GM23338 (cell line): ENCODE data around the gene PML. TPM values are rescaled to one million over a fixed set of nuclear protein-coding genes. Genes with fewer than 3 reads are reported as not detected.

Experiments
- ATAC-seq: fragments of 200-7000 bp; cut with Tn5 transposase; 3 replicates; pipeline ENCODE4 v1.9.1; 2020
- DNase-seq: peaks from one replicate; pipeline ENCODE4 v3.0.0-alpha.2; 2015; ENCODE audit warnings: low spot score
- H2AFZ ChIP-seq: fragments of 200-600 bp; sonication (generic); 2 replicates; pipeline ENCODE4 v1.8.0; 2016; ENCODE audit warnings: antibody characterized with exemption, mild to moderate bottlenecking, moderate library complexity
- H3F3A ChIP-seq: fragments of 200-600 bp; sonication (generic); replicated peaks from 2 replicates; pipeline ENCODE4 v1.8.0; 2017; ENCODE audit warnings: antibody characterized with exemption, mixed run types, low read depth
- H3K27ac ChIP-seq: fragments of 200-600 bp; sonication (generic); 2 replicates; pipeline ENCODE4 v1.6.1; 2016; ENCODE audit warnings: low read depth
- H3K27me3 ChIP-seq: fragments of 200-600 bp; sonication (generic); 2 replicates; pipeline ENCODE4 v1.8.0; 2016; ENCODE audit warnings: mild to moderate bottlenecking, mixed run types, moderate library complexity; ENCODE audit not compliant: insufficient read depth
- H3K36me3 ChIP-seq: fragments of 200-600 bp; sonication (generic); 2 replicates; pipeline ENCODE4 v1.8.0; 2016; ENCODE audit warnings: mild to moderate bottlenecking; ENCODE audit not compliant: insufficient read depth
- H3K4me1 ChIP-seq: fragments of 200-600 bp; sonication (generic); 2 replicates; pipeline ENCODE4 v1.8.0; 2016; ENCODE audit warnings: mild to moderate bottlenecking, moderate library complexity; ENCODE audit not compliant: insufficient read depth
- H3K4me2 ChIP-seq: fragments of 200-600 bp; sonication (generic); 2 replicates; pipeline ENCODE4 v1.7.1; 2017; ENCODE audit warnings: mixed run types
- H3K4me3 ChIP-seq: fragments of 200-600 bp; sonication (generic); 2 replicates; pipeline ENCODE4 v1.6.1; 2016; ENCODE audit warnings: mixed run types
- H3K79me2 ChIP-seq: fragments of 200-600 bp; sonication (generic); replicated peaks from 2 replicates; pipeline ENCODE4 v1.8.0; 2017; ENCODE audit warnings: mild to moderate bottlenecking; ENCODE audit not compliant: insufficient read depth
- H3K9me2 ChIP-seq: fragments of 200-600 bp; sonication (generic); 2 replicates; pipeline ENCODE4 v1.8.0; 2017; ENCODE audit not compliant: insufficient read depth
- H4K20me1 ChIP-seq: fragments of 200-600 bp; sonication (generic); replicated peaks from 2 replicates; pipeline ENCODE4 v1.8.0; 2017; ENCODE audit warnings: mild to moderate bottlenecking; ENCODE audit not compliant: insufficient read depth
- H3K27ac Mint-ChIP-seq: 2 replicates; pipeline ENCODE4 v1.8.0; 2020; ENCODE audit warnings: inconsistent platforms, mild to moderate bottlenecking, moderate library complexity, mixed read lengths
- H3K27me3 Mint-ChIP-seq: 3 replicates; pipeline ENCODE4 v1.8.0; 2022; ENCODE audit warnings: low read depth, mild to moderate bottlenecking, moderate library complexity, mixed read lengths, inconsistent platforms; ENCODE audit not compliant: insufficient read depth, poor library complexity
- H3K36me3 Mint-ChIP-seq: 3 replicates; pipeline ENCODE4 v1.8.0; 2021; ENCODE audit warnings: low read depth, mild to moderate bottlenecking, inconsistent platforms, moderate library complexity, mixed read lengths
- H3K4me1 Mint-ChIP-seq: 3 replicates; pipeline ENCODE4 v1.8.0; 2020; ENCODE audit warnings: mild to moderate bottlenecking, inconsistent platforms, mixed read lengths
- H3K4me3 Mint-ChIP-seq: 3 replicates; pipeline ENCODE4 v1.8.0; 2021; ENCODE audit warnings: moderate library complexity, mild to moderate bottlenecking, inconsistent platforms, mixed read lengths
- H3K9me3 Mint-ChIP-seq: 3 replicates; pipeline ENCODE4 v1.8.0; 2020; ENCODE audit warnings: moderate library complexity, mild to moderate bottlenecking, inconsistent platforms, mixed read lengths
- CTCF ChIP-seq, 2 experiments: fragments of 200-600 bp in 1 of 2; sonication (generic) in 1 of 2; conservative IDR thresholded peaks; 2 replicates each; pipeline versions ENCODE4 v1.5.1 to v1.6.1; 2016 to 2017; ENCODE audit warnings: antibody characterized with exemption in 2 of 2, low read depth in 2 of 2, mild to moderate bottlenecking in 2 of 2, moderate library complexity in 1 of 2
- EZH2phosphoT487 ChIP-seq: fragments of 200-600 bp; sonication (generic); IDR thresholded peaks from one replicate; pipeline ENCODE4 v1.8.1; 2018; ENCODE audit warnings: antibody characterized with exemption; ENCODE audit not compliant: unreplicated experiment
- NANOG ChIP-seq: IDR thresholded peaks from 2 replicates; pipeline ENCODE4 v1.6.1; 2016; ENCODE audit warnings: antibody characterized with exemption, borderline replicate concordance
- POLR2AphosphoS5 ChIP-seq: IDR thresholded peaks from 2 replicates; pipeline ENCODE4 v1.6.1; 2016; ENCODE audit warnings: antibody characterized with exemption, low read depth
- STAT1 ChIP-seq: IDR thresholded peaks from one replicate; pipeline ENCODE4 v1.6.1; 2016; ENCODE audit warnings: antibody characterized with exemption; ENCODE audit not compliant: unreplicated experiment
- ZNF114 ChIP-seq: fragments of 250-450 bp; sonication (Bioruptor Pico); IDR thresholded peaks from 2 replicates; pipeline ENCODE4 v1.5.0; 2020; ENCODE audit warnings: mild to moderate bottlenecking, moderate library complexity
- ZNF331 ChIP-seq: fragments of 250-450 bp; sonication (Bioruptor Pico); IDR thresholded peaks from 2 replicates; pipeline ENCODE4 v1.5.0; 2020; ENCODE audit warnings: low read depth, mild to moderate bottlenecking, moderate library complexity
- ZNF462 ChIP-seq: fragments of 250-450 bp; sonication (Bioruptor Pico); IDR thresholded peaks from 2 replicates; pipeline ENCODE4 v1.5.0; 2020; ENCODE audit warnings: mild to moderate bottlenecking, moderate library complexity
- polyA plus RNA-seq: library from polyadenylated mRNA; unstranded; fragments of >200 nt; fragmentation: Nextera tagmentation; extraction: Ambion mirVana; gene quantifications from 2 replicates; pipeline ENCODE4 v1.2.1, GENCODE V29; 2016
- total RNA-seq: library from RNA; depleted of rRNA; stranded (reverse); fragments of >200 nt; shearing (Covaris generic); gene quantifications from 2 replicates; pipeline ENCODE4 v1.2.3, GENCODE V29; 2014
- TF ChIP-seq, protein P1 (sequence below): IDR thresholded peaks from 2 replicates; pipeline ENCODE4 v1.6.1; 2016; ENCODE audit warnings: antibody characterized with exemption
- TF ChIP-seq, protein P2 (sequence below): IDR thresholded peaks from one replicate; pipeline ENCODE4 v1.6.1; 2018; ENCODE audit warnings: antibody characterized with exemption; ENCODE audit not compliant: unreplicated experiment

The PML gene
- total and polyA plus RNA-seq, 2 experiments from 2014 or later: 19.0 to 73.1 TPM

DNA sequence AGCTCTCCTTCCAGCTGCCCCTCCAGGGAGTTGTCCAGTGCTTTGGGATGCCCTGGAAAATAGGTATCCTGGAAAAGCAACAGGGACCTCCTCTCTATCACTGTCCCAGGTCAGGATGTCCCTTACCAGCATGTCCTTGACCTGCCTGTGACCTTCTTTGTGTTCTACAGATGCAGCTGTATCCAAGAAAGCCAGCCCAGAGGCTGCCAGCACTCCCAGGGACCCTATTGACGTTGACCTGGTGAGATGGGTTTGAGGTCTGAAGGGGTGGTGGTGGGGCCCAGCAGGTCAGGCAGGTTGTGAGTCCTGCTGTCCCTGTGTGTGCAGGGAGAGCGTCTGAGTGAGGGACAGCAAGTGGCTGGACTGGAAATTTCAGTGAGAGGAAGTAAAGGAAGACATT, 30.2 kb downstream of the PML start (continued):
- no peak for TF ChIP-seq ZNF114 (CRISPR knock-in tag)

GRCh38 chr15:74025436-74025835, 30.9 kb downstream of the PML start:
- no peak overlapping the region for H3K4me3 Mint-ChIP-seq
- no peaks in the 10 kb centered on the region for H3K9me3 Mint-ChIP-seq

More at GRCh38 chr15:74025436-74025835, 30.9 kb downstream of the PML start:
- H3K79me2 ChIP-seq: no peaks in the 10 kb centered on the region
- H3K36me3 ChIP-seq: no peaks in the 10 kb centered on the region; the same call in 1 of the 2 replicates
- peaks cover 5% of the 10 kb centered on the region; the same call in 1 of the 2 replicates for H4K20me1 ChIP-seq
- TF ChIP-seq, protein P1, sequence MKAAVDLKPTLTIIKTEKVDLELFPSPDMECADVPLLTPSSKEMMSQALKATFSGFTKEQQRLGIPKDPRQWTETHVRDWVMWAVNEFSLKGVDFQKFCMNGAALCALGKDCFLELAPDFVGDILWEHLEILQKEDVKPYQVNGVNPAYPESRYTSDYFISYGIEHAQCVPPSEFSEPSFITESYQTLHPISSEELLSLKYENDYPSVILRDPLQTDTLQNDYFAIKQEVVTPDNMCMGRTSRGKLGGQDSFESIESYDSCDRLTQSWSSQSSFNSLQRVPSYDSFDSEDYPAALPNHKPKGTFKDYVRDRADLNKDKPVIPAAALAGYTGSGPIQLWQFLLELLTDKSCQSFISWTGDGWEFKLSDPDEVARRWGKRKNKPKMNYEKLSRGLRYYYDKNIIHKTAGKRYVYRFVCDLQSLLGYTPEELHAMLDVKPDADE: no peak
- TF ChIP-seq NANOG (no peak), ZNF462 (CRISPR knock-in tag) (no peak), CTCF (conservative IDR thresholded peaks at IDR 0.05; ENCODE audit: low read depth in 2 of 2) (no peak), ZNF331 (CRISPR knock-in tag) (no peak), EZH2phosphoT487 (no peak), ZNF114 (CRISPR knock-in tag) (no peak), STAT1 (no peak), POLR2AphosphoS5 (no peak)
- TF ChIP-seq, protein P2, sequence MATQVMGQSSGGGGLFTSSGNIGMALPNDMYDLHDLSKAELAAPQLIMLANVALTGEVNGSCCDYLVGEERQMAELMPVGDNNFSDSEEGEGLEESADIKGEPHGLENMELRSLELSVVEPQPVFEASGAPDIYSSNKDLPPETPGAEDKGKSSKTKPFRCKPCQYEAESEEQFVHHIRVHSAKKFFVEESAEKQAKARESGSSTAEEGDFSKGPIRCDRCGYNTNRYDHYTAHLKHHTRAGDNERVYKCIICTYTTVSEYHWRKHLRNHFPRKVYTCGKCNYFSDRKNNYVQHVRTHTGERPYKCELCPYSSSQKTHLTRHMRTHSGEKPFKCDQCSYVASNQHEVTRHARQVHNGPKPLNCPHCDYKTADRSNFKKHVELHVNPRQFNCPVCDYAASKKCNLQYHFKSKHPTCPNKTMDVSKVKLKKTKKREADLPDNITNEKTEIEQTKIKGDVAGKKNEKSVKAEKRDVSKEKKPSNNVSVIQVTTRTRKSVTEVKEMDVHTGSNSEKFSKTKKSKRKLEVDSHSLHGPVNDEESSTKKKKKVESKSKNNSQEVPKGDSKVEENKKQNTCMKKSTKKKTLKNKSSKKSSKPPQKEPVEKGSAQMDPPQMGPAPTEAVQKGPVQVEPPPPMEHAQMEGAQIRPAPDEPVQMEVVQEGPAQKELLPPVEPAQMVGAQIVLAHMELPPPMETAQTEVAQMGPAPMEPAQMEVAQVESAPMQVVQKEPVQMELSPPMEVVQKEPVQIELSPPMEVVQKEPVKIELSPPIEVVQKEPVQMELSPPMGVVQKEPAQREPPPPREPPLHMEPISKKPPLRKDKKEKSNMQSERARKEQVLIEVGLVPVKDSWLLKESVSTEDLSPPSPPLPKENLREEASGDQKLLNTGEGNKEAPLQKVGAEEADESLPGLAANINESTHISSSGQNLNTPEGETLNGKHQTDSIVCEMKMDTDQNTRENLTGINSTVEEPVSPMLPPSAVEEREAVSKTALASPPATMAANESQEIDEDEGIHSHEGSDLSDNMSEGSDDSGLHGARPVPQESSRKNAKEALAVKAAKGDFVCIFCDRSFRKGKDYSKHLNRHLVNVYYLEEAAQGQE: no peak
- no peak for ATAC-seq
- no peaks in the 10 kb centered on the region for H3F3A ChIP-seq
- no peak overlapping the region for H3K4me2 ChIP-seq
- no peak overlapping the region for H2AFZ ChIP-seq
- Mint-ChIP-seq H3K4me1 (no peaks in the 10 kb centered on the region; the same call in 2 of the 3 replicates), H3K27ac (no peak overlapping the region), H3K27me3 (peaks cover 3% of the 10 kb centered on the region), H3K36me3 (peaks cover 22% of the 10 kb centered on the region)
- H3K27me3 ChIP-seq: no peaks in the 10 kb centered on the region
- no peaks in the 10 kb centered on the region for H3K4me1 ChIP-seq
- no peaks in the 10 kb centered on the region for H3K9me2 ChIP-seq
- no peak overlapping the region for H3K4me3 ChIP-seq
- no peak for DNase-seq
- H3K27ac ChIP-seq: no peak overlapping the region
